K562 (cell line): ENCODE results near the gene TMEM147. TPM values are rescaled to one million over a fixed set of nuclear protein-coding genes. Genes with fewer than 3 reads are reported as not detected.
A peak's percentile ranks its signal among the peaks of the same experiment; 100 is the strongest.

Experiments used
- ATAC-seq: fragments of 200-7000 bp; cut with Tn5 transposase; 3 replicates; pipeline ENCODE4 v1.9.1; 2020; ENCODE audit warnings: moderate library complexity
- BruUV-seq: library from RNA; stranded (reverse); fragments of 400-500 nt; replicated peaks from 2 replicates; lab custom pipeline; 2021; lab: Mats Ljungman, UMichigan
- CTCF ChIA-PET: fragments of 300-600 bp; formaldehyde crosslinking; extraction: SDS; loops from one replicate; lab custom pipeline; 2021; ENCODE audit warnings: low intra/inter-chr PET ratio; lab: Yijun Ruan, JAX
- POLR2A ChIA-PET: fragments of 300-600, 350-650 bp; sonication (Branson Sonifier 250); formaldehyde crosslinking; extraction: SDS; loops from one replicate; lab custom pipeline; 2021; ENCODE audit warnings: antibody characterized with exemption, inconsistent platforms; lab: Yijun Ruan, JAX
- DNase-seq, 4 experiments: peaks; one replicate each; pipeline versions ENCODE4 v3.0.0 to v3.0.0-alpha.2; 2011 to 2018; ENCODE audit warnings: low spot score in 3 of 4, mixed read lengths in 3 of 4; ENCODE audit errors: extremely low read depth in 1 of 4
- FAIRE-seq: peaks from 2 replicates; lab custom pipeline; 2011; peaks lifted over from hg19 to GRCh38; lab: Jason Lieb, UNC
- H2AFZ ChIP-seq: 2 replicates; pipeline ENCODE4 v1.6.0; 2011; ENCODE audit warnings: low read depth, low read length, control low read depth, inconsistent platforms
- H3K27ac ChIP-seq: fragments of 200-600 bp; 3 replicates; pipeline ENCODE4 v1.8.0; 2011; ENCODE audit warnings: low read depth, mild to moderate bottlenecking, control low read depth, inconsistent platforms, low read length, moderate library complexity, mixed read lengths; ENCODE audit errors: extremely low read depth
- H3K27me3 ChIP-seq, 2 experiments: fragments of 300-600 bp in 1 of 2; 2 replicates in 1 of 2; 3 replicates in 1 of 2; pipeline versions ENCODE4 v1.6.0 to v1.8.0; 2011; ENCODE audit warnings: inconsistent platforms in 2 of 2, low read length in 2 of 2, mild to moderate bottlenecking in 1 of 2, mixed read lengths in 1 of 2, moderate library complexity in 1 of 2; ENCODE audit not compliant: control insufficient read depth in 2 of 2, insufficient read depth in 2 of 2
- H3K36me3 ChIP-seq: fragments of 300-600 bp; 3 replicates; pipeline ENCODE4 v1.8.0; 2011; ENCODE audit warnings: mild to moderate bottlenecking, low read length, inconsistent platforms; ENCODE audit not compliant: control insufficient read depth, insufficient read depth
- H3K4me1 ChIP-seq, 2 experiments: fragments of 200-600 bp in 1 of 2; replicated peaks in 1 of 2; 2 replicates in 1 of 2; 3 replicates in 1 of 2; pipeline versions ENCODE4 v1.5.1 to v1.8.0; 2011; ENCODE audit warnings: inconsistent platforms in 2 of 2, low read length in 2 of 2, mild to moderate bottlenecking in 1 of 2, mixed read lengths in 1 of 2, moderate library complexity in 1 of 2; ENCODE audit not compliant: control insufficient read depth in 2 of 2, insufficient read depth in 2 of 2
- H3K4me2 ChIP-seq: 2 replicates; pipeline ENCODE4 v1.6.1; 2011; ENCODE audit warnings: low read length, control low read depth, inconsistent platforms, mixed read lengths; ENCODE audit not compliant: insufficient read depth
- H3K4me3 ChIP-seq: fragments of 200-600 bp; sonication (generic), shearing (Covaris generic); 2 replicates; pipeline ENCODE4 v1.5.1; 2016; ENCODE audit warnings: control low read depth, inconsistent platforms
- H3K79me2 ChIP-seq: fragments of 200-600 bp; 3 replicates; pipeline ENCODE4 v1.8.0; 2011; ENCODE audit warnings: low read length, inconsistent platforms; ENCODE audit not compliant: control insufficient read depth, insufficient read depth
- H3K9ac ChIP-seq, 2 experiments: 2 replicates each; pipeline versions ENCODE4 v1.6.0 to v1.6.1; 2011; ENCODE audit warnings: low read depth in 2 of 2, low read length in 2 of 2, control low read depth in 1 of 2, inconsistent platforms in 1 of 2, mild to moderate bottlenecking in 1 of 2, mixed read lengths in 1 of 2; ENCODE audit not compliant: insufficient read depth in 1 of 2
- H3K9me1 ChIP-seq: one replicate; pipeline ENCODE4 v1.6.0; 2011; ENCODE audit warnings: inconsistent platforms, mild to moderate bottlenecking, low read length, moderate library complexity; ENCODE audit not compliant: control insufficient read depth, insufficient read depth
- H3K9me3 ChIP-seq: replicated peaks from 2 replicates; pipeline ENCODE4 v1.5.1; 2011; ENCODE audit warnings: low read depth, low read length, inconsistent platforms; ENCODE audit not compliant: control insufficient read depth, insufficient read depth
- H4K20me1 ChIP-seq: replicated peaks from 2 replicates; pipeline ENCODE4 v1.6.1; 2011; ENCODE audit warnings: low read length, inconsistent platforms, mixed read lengths; ENCODE audit not compliant: control insufficient read depth, insufficient read depth
- CTCF ChIP-seq, 3 experiments: IDR thresholded peaks in 2 of 3; conservative IDR thresholded peaks in 1 of 3; 2 replicates each; pipeline ENCODE4 v1.5.1; 2011 to 2012; ENCODE audit warnings: low read length in 3 of 3, mild to moderate bottlenecking in 3 of 3, control low read depth in 2 of 3, improper control_type of control experiment in 1 of 3, inconsistent platforms in 1 of 3, low read depth in 1 of 3, mixed read lengths in 1 of 3, moderate library complexity in 1 of 3; ENCODE audit not compliant: insufficient read depth in 2 of 3
- E2F4 ChIP-seq: sonication (generic); formaldehyde crosslinking; IDR thresholded peaks from 2 replicates; pipeline ENCODE4 v1.8.0; 2022; ENCODE audit warnings: mild to moderate bottlenecking, low read depth, missing genetic modification reagents
- NCOR1 ChIP-seq: fragments of 450-650 bp; IDR thresholded peaks from 2 replicates; pipeline ENCODE4 v1.6.1; 2016; ENCODE audit warnings: mild to moderate bottlenecking, moderate library complexity
- RAD21 ChIP-seq, 2 experiments: fragments of 250-450 bp in 1 of 2; fragments of 450-650 bp in 1 of 2; sonication (Bioruptor Pico) in 1 of 2; formaldehyde crosslinking in 1 of 2; IDR thresholded peaks in 1 of 2; conservative IDR thresholded peaks in 1 of 2; 2 replicates each; pipeline versions ENCODE4 v1.4.0 to v1.8.0; 2020 to 2022; ENCODE audit warnings: mild to moderate bottlenecking in 2 of 2, moderate library complexity in 1 of 2
- SMC3 ChIP-seq: conservative IDR thresholded peaks from 2 replicates; pipeline ENCODE4 v1.6.1; 2011; ENCODE audit warnings: low read depth, low read length, improper control_type of control experiment; ENCODE audit not compliant: insufficient read depth
- WGBS: fragments of 100-300 bp; shearing (Covaris generic); methylation state at CpG from one replicate; pipeline ENCODE4 v1.1.6; 2016; ENCODE audit warnings: low coverage, mixed read lengths; ENCODE audit not compliant: insufficient coverage; ENCODE audit errors: missing lambda C conversion rate; 5-methylcytosine and 5-hydroxymethylcytosine counted together
- in situ Hi-C: fragments of 300-500 bp; cut with MboI; formaldehyde crosslinking; loops from 4 replicates; pipeline ENCODE4 v1.15.0; 2018; ENCODE audit warnings: inconsistent platforms, mixed read lengths
- intact Hi-C: fragments of 100-400 bp; cut with micrococcal nuclease; formaldehyde crosslinking; loops from 2 replicates; pipeline ENCODE4 v1.14.2; 2022
- polyA plus RNA-seq, 8 experiments: library from polyadenylated mRNA; depleted of rRNA in 4 of 8; stranded (reverse) in 5 of 8; unstranded in 3 of 8; fragments of >200 nt; fragmentation: Nextera tagmentation in 2 of 8; fragmentation: Illumina TruSeq in 1 of 8; extraction: Ambion mirVana in 2 of 8; extraction: Trizol in 1 of 8; gene quantifications; 2 replicates each; pipeline versions ENCODE4 v1.2.1 to v1.2.3, GENCODE V29; 2011 to 2014; ENCODE audit warnings: inconsistent platforms in 1 of 8, missing spikeins in 1 of 8
- total RNA-seq, 7 experiments: library from RNA; depleted of rRNA in 6 of 7; stranded (reverse); fragments of >200 nt in 6 of 7; fragmentation: Illumina TruSeq in 2 of 7; extraction: Trizol in 2 of 7; gene quantifications; 2 replicates each; pipeline versions ENCODE4 v1.2.1 to v1.2.3, GENCODE V29; 2011 to 2021; ENCODE audit warnings: low replicate concordance in 1 of 7
- TF ChIP-seq, protein P1 (sequence below), 2 experiments: fragments of 450-650 bp; formaldehyde crosslinking in 1 of 2; IDR thresholded peaks; 2 replicates each; pipeline versions ENCODE4 v1.4.0 to v1.6.1; 2014 to 2020; ENCODE audit warnings: mild to moderate bottlenecking in 2 of 2, borderline replicate concordance in 1 of 2, low read depth in 1 of 2

TMEM147 gene
- total and polyA plus RNA-seq, 9 of the 15 experiments (the other 6 are each of a cell fraction or from before 2014, with no cell fraction given), result 73.8 to 194 (median 142) TPM

DNA sequence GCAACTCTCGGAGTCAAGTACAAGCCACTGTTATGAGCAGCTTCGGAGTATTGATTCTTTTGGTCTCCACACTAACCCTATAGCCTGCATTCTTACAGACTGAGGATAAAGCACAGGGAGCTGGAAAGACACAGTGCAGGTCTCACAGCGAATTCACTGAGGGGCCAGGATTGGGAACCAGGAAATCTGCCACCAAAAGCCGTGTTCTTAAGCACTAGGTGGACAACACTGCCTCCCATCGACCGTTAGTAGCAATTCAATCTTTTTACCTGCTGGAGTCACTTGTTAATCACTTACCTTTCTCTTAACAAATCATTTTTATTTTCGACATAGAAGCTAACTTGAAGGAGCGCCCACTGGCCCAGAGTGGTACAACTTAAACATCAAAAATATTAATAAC, 46.8 kb downstream of the TMEM147 start:
- no TSS peak for BruUV-seq
- in situ Hi-C loops (no loop called here), intact Hi-C loops (loop anchor here (5.0 kb wide), 1 partner anchor 35 kb away; no protein-coding TSS in a partner anchor)
- no peaks in the 10 kb centered on the region; a peak in 2 of 5 replicates for H3K27me3 ChIP-seq
- no peaks in the 10 kb centered on the region for H3K9me1 ChIP-seq
- H3K9me3 ChIP-seq, result no peaks in the 10 kb centered on the region
- 0 out of 3 replicates have a peak, but pooled peaks have one; percentile 29 for ATAC-seq
- 15% methylated on average over 8 of the region's 8 CpGs for WGBS
- peak; percentile 43 to 57 (median 45) for DNase-seq
- no peaks in the 10 kb centered on the region for H3K79me2 ChIP-seq
- H2AFZ ChIP-seq, result no peak overlapping the region
- peak; percentile 84 for FAIRE-seq
- H3K4me3 ChIP-seq, result no peak overlapping the region
- ChIA-PET POLR2A (interaction anchor here (1.0 kb wide), 1 partner anchor 20 kb away, joined by 3 read pairs; no protein-coding TSS in a partner anchor), CTCF (interaction anchor here (1.1 to 1.2 kb wide), 2 partner anchors 239 to 323 kb away, joined by 4 to 5 read pairs; partner anchors contain the start of gene USF2)
- H3K36me3 ChIP-seq, result no peaks in the 10 kb centered on the region
- H3K27ac ChIP-seq, result no peak overlapping the region
- TF ChIP-seq NCOR1, result no peak
- no peak for TF ChIP-seq E2F4
- TF ChIP-seq RAD21 (CRISPR knock-in tag; conservative IDR thresholded peaks at IDR 0.05 in 1 of 2, IDR thresholded peaks at IDR 0.05 in 1 of 2), result peak in 1 of 2 experiments; percentile 68; a peak in 2 of 4 replicates
- TF ChIP-seq, protein P1, sequence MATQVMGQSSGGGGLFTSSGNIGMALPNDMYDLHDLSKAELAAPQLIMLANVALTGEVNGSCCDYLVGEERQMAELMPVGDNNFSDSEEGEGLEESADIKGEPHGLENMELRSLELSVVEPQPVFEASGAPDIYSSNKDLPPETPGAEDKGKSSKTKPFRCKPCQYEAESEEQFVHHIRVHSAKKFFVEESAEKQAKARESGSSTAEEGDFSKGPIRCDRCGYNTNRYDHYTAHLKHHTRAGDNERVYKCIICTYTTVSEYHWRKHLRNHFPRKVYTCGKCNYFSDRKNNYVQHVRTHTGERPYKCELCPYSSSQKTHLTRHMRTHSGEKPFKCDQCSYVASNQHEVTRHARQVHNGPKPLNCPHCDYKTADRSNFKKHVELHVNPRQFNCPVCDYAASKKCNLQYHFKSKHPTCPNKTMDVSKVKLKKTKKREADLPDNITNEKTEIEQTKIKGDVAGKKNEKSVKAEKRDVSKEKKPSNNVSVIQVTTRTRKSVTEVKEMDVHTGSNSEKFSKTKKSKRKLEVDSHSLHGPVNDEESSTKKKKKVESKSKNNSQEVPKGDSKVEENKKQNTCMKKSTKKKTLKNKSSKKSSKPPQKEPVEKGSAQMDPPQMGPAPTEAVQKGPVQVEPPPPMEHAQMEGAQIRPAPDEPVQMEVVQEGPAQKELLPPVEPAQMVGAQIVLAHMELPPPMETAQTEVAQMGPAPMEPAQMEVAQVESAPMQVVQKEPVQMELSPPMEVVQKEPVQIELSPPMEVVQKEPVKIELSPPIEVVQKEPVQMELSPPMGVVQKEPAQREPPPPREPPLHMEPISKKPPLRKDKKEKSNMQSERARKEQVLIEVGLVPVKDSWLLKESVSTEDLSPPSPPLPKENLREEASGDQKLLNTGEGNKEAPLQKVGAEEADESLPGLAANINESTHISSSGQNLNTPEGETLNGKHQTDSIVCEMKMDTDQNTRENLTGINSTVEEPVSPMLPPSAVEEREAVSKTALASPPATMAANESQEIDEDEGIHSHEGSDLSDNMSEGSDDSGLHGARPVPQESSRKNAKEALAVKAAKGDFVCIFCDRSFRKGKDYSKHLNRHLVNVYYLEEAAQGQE (IDR thresholded peaks at IDR 0.05; ENCODE audit: borderline replicate concordance), result peak; percentile 44; the same call in 1 of the 2 replicates
- TF ChIP-seq, protein P1 (CRISPR knock-in tag; IDR thresholded peaks at IDR 0.05; ENCODE audit: low read depth), result no peak
- TF ChIP-seq CTCF (IDR thresholded peaks at IDR 0.05 in 2 of 3, conservative IDR thresholded peaks at IDR 0.05 in 1 of 3; ENCODE audit: insufficient read depth in 2 of 3, low read depth in 1 of 3, low read length in 3 of 3), result peak; percentile 60 to 76 (median 65)
- TF ChIP-seq SMC3, result peak; percentile 48; the same call in 1 of the 2 replicates
- no peak overlapping the region for H3K9ac ChIP-seq
- H3K4me1 ChIP-seq, result no peaks in the 10 kb centered on the region
- no peak overlapping the region for H3K4me2 ChIP-seq
- H4K20me1 ChIP-seq, result no peaks in the 10 kb centered on the region
